Measurements from ENCODE around the gene PTPN14.

DNA sequence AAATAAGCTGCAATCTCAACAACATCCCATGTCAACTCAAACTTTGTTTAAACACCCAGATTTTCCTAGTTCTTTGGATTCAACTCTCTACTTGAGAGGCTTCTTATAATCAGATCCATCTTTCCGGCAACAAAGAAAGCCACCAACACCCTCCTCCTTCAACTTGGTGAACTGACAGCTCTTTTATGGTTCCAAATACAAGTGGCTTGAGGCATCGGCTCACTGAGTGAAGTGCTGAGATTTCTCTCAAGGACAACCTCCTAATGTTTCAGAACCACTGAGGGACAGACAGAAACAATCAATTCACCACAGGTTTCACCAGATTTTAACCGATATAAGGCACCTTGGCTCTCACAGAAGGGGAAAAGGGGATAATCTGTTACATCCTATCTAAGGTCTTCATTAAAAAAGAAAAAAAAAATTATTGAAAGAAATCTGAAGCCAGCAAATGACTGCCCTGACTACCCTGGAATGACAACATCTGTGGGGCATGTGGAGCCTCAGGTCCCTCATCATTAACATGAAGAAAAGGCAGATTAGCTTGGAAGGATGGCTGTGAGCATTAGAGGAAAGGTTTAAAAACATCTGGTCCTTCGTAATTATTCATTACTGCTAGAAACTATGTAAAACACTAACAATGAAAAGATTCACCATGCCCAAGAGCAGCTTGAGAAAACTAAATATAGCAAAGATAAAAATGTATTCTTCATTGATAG is 50.9 kb downstream of the PTPN14 start:
- no peak for TF ChIP-seq POLR2A (IDR thresholded peaks at IDR 0.05)
- TF ChIP-seq, protein P1, sequence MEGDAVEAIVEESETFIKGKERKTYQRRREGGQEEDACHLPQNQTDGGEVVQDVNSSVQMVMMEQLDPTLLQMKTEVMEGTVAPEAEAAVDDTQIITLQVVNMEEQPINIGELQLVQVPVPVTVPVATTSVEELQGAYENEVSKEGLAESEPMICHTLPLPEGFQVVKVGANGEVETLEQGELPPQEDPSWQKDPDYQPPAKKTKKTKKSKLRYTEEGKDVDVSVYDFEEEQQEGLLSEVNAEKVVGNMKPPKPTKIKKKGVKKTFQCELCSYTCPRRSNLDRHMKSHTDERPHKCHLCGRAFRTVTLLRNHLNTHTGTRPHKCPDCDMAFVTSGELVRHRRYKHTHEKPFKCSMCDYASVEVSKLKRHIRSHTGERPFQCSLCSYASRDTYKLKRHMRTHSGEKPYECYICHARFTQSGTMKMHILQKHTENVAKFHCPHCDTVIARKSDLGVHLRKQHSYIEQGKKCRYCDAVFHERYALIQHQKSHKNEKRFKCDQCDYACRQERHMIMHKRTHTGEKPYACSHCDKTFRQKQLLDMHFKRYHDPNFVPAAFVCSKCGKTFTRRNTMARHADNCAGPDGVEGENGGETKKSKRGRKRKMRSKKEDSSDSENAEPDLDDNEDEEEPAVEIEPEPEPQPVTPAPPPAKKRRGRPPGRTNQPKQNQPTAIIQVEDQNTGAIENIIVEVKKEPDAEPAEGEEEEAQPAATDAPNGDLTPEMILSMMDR (IDR thresholded peaks at IDR 0.05) = no peak
